DMS53 treated with DMSO at 0.1 percent for 48 hours (cell line): ENCODE measurements around the gene ZDHHC14.
"Not testable (repeated sequence)": the region's sequence is repeated elsewhere in the genome, so short reads cannot be mapped to it uniquely, and the experiment has no call there.

Experiments
- DNase-seq: peaks from one replicate; lab custom pipeline; 2025; ENCODE audit not compliant: unreplicated experiment; lab: John Stamatoyannopoulos, UW

Gene ZDHHC14

DNA sequence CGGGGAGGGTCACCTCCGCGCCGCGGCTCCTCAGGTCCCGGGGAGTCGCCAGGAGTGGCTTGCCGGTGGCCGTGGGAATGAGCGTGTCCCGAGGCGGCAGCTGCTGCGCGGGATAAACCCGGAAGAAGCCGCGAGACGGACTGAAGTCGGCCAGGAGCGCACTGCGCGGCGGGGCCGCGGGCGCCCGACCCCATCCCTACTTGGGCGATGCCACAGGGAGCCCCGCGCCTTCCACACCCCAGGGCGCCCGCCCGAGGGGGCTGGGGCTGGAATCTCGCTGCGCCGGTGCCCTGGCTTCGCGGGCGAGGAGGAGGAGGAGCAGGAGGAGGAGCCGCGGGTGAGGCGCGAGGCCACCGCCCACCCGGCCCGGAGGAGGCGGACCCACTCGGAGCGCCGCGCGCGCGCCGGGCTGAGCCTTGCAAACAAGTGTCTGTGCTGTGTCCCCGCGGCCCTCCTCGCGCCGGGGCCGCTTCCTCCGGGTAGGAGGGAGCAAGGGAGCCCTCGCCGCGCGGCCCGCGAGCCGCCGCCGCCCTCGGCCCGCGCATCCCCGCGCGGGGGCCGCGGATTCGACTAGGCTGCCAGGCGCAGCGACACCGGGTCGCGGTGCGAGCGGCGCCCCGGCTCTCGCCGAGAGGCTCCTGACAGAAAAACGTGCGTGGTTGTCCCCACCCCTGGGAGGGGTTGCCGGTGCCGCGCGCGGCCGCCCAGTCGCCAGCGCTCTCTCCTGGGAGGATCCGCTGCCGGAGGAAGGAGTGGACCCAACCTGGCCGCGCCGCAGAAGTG lies at the start of gene ZDHHC14:
Gene ZDHHC14, plus strand, starts transcription at position 412 of the 783 bp plus-strand sequence.
- peak; percentile 68 for DNase-seq

DNA sequence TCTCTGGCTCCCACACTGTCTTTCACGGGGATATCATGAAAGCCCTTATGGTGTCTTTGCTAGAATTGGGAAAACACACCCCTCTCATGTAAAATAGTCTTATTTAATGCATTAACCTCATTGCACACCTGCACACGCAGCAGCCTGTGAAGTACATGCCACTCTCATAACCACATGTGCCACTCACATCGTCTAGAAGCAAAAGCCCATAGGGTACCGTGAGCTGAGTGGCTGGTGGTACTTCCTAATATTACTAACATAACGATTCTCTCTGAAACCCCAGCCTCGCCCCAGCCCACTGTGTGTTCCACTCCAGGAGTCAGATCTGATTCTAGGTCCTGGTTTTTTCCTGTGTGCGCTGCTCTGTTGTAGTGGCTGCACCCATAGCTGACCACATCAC lies 48.2 kb upstream of the ZDHHC14 start:
- DNase-seq = no peak

DNA sequence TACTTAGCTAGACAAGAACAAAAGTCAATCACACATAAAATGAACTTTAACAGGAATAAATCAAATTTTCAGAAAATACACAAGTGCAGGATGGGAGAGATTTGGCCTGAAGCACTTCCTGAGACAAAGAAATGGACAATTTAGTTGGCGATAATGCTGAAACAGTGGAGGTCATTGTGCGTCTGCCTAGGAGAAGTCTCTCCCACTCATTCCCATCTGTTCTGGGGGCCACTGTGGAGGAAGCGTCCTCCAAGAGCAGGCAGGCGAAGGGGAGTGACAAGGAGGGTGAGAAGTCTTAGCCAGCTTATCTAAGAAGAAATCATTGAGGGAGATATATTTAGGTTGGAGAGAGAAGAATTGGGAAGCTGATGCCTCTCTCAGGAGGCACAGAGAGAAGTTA lies 47.5 kb upstream of the ZDHHC14 start:
- no peak for DNase-seq

DNA sequence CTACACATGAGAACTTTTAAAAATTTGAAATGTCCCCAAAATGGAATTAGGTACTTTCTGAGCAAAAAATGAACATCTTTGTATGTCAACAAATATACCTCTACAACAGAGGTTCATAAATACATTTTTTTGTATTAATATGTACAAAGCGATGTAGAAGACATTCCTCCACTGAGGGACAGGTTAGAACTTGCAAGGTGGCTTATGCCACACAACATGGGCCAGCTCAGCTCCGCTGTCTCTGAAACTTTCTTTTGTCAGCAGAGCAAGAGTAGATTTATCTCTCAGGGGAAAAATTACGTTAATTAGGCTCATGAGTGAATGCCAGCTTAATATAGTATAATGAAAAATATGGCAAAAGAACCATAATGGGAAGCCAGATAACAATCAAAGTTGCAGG lies 47.0 kb upstream of the ZDHHC14 start:
- no peak for DNase-seq

DNA sequence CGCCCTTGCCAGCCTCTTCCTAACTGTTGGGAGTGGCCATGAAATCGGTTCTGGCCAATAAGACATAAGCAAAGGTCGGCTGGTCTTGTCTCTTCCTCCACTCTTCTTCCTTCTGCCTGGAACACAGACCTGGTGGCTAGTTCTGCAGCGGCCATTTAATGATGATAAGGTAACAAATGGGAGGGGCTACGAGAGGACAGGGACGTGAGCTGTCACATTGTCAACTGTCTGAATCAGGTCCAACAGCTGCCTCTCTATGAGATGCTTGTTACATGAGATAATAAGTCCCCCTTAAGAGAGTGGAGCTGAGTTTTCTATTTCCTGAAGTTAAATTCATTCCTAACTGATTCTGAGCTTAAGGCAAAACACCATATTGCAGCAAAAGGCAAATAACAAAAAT lies 45.2 kb upstream of the ZDHHC14 start:
- no peak for DNase-seq

DNA sequence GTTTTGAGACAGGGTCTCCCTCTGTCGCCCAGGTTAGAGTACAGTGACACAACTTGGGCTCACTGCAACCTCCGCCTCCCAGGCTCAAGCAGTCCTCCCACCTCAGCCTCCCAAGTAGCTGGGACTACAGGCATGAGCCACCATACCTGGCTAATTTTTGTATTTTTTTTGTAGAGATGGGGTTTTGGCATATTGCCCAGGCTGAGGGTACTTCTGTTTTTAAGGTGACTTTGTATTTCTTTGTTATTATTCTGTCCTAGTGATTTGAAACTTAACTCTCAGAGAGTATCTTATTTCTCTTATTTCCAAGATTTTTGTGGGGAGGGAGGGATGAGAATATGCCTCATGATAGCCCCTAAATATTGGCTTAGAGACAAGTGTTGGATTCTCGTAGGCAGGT lies 43.7 kb upstream of the ZDHHC14 start:
- DNase-seq = not testable (repeated sequence)

DNA sequence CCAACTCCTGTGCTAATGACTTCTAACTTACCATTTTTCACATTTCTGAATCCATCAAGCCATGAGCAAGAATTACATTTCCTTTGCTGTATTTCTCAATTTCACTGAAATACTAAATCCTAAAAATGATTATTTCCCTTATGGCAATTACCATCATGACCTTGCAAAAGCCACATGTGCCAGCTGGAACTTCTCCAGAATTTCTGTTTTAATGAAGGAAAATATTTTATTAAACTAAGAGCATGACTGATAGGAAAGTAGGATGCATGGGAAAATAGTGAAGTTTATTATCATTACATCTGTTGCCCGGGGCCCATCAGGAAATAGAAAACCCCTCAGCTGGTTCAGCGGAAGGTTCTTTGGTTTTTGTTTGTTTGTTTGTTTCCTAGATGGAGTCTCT lies 43.2 kb upstream of the ZDHHC14 start:
- no peak for DNase-seq

DNA sequence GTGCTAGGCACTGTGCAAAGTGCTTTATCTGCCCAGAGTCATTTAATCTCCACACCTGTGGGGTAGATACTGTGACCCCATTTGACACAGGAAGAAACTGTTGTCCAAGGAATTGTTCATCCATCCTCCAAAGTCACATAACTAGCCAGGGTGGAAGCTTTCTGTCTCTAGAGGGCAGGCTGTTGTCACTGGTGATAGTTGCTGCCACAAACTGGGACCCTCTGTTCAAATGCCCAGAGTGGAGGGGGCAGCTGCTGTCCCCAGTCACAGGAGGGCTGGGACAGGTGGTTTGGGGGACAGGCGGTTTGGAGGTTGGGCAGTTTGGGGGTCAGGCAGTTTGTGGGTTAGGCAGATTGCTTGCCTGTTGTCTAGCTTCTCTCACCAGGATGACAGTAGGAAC lies 41.6 kb upstream of the ZDHHC14 start:
- DNase-seq = no peak

DNA sequence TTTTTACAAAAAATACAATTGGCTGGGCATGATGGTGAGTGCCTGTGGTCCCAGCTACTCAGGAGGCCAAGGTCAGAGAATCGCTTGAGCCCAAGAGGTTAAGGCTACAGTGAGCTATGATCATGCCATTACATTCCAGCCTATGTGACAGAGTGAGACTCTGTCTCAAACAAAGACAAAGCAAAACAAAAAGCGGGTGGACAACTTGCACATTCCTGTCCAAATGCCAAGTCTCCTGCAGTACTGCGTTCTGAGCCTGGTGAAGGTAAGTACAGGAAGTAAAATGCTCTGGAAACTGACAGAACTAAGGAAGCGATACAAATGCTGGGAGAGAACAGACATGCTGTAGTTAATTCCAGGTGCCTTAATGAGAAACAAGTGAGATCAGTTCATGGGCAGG lies 37.3 kb upstream of the ZDHHC14 start:
- no peak for DNase-seq

DNA sequence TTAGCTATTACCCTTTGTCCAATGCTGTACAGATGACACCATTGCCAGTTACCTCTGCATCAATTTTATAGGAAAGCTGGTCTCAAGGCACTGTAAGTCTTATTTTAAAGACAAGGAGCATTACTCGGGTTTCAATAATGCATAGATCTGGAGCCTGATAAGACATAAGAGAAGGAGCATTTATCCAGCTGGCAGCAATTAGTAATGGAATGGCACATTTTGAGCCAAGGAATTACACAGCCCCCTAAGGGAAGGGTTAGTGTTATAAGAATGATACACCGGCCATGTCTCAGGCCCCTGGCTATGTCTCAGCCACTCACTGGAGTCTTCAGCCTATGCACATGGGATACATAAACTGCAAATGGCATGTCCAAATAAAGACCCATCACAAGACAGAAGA lies 34.6 kb upstream of the ZDHHC14 start:
- DNase-seq = no peak

DNA sequence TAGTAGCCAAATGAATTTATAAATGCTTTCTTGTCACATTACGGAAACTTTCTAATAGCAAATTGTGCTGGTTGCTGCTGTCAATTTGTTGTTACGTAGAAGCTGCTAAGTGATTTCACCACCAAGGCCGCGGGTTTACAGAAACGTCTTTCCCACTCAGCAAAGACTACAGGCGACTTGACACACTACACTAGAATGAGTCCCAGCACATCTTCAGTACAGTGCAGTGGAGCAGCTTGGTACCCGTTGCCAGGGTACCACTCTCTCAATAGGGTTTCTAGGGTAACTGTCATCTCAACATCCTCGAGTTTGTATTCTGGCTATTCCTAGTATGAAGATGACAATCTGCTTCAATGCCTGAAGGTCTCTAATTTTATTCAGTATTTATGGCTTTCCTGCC lies 22.7 kb upstream of the ZDHHC14 start:
- no peak for DNase-seq

DNA sequence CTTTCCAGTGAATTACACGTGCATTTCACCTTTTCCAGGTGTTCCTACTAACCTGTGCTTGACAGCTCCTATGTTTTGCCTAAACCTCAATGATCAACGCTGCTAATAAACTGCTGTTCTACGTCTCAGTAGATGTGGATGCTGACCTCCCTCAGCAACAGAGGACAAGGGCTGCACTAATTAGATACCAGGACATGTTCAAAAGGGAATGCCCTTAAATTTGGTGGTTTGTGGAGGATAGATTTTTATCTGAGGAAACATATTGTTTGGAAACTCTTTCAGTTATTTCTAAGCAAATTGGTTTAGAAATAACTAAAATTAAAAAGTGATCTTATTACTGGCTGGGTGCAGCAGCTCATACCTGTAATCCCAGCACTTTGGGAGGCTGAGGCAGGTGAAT lies 19.1 kb upstream of the ZDHHC14 start:
- no peak for DNase-seq

DNA sequence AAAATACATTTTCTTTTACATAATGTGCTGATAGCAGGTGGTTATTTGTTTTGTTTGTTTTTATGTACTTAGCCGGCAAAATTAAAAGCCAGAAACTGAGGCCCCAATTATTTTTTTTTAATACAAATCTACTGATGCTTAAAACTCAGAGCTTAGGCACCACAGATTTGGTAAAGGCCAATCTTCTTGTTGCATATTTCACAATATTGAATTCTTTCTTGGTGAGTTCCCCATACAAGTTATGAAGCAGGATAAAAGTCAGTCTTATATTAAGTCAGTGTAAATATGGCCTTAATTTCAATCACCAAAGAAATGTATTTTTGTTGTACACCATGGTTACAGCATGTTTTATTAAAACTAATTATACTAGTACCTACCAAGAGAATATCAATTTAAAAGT lies 16.3 kb upstream of the ZDHHC14 start:
- no peak for DNase-seq

DNA sequence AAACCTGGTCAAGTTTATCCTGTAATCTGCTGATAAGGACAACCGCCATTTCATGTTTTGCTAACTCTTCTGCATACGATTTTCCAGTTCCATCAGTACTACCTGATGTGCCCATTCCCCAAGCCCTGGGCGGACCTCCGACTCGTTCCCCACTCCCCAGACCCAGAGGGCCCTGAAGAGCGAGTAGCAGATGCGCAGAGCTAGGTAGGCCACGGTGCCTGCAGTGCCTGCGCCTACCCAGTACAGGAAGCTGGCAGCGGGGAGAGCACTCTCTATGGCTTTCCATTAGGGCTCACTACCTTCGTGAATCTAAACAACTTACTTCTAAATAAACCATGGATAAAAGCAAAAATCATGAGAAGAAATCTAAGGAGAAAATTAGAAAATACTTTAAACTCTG lies 14.3 kb upstream of the ZDHHC14 start:
- DNase-seq = no peak

DNA sequence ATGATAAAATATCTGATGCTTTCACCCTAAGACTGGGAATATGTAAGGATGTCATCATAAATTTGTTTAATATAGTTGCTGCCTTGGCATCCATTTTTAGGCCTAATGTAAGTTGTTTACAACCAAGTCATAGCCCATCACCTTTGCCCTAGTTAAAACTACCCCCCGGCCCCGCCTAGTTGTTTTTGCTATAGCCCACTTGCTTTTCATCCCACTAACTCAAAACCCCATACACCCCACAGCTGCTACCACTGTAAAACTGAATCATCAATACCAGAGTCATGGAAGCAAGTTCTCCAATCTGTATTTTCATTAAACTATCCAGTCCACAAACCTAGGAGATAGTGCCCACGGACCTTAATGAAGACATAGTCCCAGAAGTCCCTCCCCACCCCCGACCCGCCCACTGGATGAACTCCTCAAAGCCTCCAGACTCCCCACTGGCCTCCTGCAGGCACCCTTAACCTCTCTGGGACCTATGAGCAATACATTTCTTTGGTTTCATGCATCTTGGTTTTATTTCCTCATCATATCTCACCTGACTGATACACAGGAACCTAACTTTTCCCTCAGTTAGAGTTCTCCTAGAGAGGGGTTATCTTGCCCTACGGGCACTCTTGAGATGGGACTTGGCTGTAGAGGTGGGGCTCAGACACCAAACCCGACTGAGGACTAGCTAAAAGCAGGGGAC lies 12.5 kb upstream of the ZDHHC14 start:
- DNase-seq = no peak

DNA sequence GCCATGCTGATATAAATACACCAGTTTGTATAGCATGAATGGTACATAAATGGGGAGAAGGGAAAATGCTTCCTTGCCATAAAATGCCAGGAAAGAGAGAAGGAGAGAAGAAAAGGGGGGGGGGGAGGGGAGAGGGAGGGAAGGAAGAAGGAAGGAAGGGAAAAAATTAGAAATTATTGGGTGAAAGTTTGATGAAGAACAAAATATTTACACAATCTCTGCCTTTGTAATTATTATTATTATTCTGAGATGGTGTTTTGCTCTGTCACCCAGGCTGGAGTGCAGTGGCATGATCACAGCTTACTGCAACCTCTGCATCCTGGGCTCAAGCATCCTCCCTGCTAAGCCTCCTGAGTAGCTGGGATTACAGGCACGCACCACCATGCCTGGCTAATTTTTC lies 10.2 kb upstream of the ZDHHC14 start:
- no peak for DNase-seq

DNA sequence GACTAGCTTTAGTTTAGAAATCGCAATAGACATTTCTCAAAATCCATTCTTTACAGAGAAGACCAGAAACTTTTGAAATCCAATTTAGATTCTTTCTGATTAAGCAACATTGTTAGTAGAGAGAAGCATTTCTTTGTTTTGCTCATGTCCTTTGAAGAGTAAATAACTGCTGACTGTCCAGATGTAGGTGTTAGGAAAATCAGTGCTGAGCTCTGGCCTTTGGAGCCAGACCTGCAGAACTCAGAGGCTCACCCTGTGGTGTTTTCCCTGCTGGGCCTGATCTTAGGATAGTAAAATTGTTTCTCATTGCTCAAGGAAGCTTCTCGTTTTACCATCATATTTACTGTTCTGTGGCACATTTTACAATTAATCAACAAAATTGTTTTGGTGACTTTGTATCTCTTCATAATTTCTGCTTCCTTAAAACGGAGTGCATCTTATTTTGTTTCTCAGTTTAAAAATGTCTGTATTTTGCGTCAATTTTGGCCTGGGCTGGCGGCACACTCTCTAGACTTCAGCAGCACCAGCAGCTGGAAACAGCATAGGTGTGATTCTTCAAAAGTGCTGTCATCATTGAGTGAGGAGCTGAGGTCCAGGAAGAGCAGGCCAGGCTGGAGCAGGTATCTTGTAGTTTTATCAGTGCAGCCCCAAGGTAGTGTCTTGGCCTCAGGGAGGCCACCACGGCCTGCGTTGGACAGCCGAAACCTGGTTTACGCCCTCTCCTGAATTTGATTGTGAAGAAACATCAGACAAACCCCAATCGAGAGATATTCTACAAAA lies 8.3 kb upstream of the ZDHHC14 start:
- no peak for DNase-seq

DNA sequence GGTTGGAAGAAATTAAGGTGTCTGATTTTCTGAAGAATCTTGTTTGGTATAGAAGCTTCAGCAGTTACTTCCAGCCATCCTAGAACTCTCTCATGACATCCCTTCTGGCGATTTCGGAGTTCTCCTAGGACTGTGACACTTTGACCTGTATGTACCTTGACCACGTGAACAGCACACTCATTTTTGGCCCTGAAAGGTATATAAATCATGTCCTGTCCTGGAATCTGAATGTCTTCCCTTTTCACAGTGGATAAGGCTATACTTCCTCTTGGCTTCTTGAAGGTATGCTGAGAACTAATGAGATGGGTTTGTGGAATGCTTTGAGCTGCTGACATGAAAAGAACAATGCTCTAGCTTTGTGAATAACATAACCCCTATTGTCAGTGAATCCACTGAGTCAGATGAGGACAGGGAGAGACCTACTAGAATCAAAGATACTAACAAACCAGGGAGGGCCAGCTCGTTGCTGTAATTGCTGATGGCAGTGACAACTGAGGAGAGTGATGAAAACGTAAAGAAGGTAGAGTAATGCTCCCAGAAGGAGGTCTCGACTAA lies 6.0 kb upstream of the ZDHHC14 start:
- DNase-seq = no peak

DNA sequence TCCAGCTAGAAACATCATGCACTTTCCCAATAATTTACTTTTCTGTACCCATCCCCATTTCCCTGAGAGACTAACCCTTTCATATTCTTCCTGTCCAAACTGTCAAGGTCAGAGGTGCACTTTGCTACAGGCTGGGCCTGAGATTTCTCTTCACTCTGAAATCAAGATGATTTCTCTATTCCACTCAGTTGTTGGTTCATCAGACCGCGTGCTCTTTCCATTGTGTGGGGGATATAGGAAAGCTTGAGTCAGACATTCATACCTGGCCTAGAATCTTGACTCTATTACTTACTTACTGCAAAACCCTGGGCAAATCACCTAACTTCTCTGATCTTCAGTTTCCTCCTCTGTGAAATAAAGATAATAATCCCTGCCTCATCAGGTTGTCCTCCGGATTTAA lies 4.7 kb upstream of the ZDHHC14 start:
- no peak for DNase-seq

DNA sequence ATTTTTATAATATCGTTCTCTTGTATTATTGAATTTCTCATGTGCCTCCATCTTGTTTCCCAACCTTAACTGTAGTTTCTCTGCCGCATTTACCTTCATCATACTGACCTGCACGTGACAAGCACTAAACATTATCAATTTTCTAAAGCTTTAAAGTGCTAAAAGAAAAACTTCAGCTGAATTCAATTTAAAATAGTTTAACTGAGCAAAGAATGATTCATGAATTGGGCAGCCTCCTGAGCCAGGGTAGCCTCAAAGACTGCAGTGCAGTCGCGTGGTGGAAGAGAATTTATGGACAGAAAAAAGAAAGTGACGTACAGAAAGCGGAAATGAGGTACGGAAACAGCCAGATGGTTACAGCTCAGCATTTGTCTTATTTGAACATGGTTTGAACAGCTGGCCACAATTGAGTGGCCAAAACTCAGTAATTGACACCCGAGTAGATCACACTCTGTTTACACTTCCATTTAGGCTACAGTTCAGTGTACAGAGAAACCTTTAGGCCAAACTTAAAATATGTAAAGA lies 4.2 kb upstream of the ZDHHC14 start:
- DNase-seq = peak; percentile 78

DNA sequence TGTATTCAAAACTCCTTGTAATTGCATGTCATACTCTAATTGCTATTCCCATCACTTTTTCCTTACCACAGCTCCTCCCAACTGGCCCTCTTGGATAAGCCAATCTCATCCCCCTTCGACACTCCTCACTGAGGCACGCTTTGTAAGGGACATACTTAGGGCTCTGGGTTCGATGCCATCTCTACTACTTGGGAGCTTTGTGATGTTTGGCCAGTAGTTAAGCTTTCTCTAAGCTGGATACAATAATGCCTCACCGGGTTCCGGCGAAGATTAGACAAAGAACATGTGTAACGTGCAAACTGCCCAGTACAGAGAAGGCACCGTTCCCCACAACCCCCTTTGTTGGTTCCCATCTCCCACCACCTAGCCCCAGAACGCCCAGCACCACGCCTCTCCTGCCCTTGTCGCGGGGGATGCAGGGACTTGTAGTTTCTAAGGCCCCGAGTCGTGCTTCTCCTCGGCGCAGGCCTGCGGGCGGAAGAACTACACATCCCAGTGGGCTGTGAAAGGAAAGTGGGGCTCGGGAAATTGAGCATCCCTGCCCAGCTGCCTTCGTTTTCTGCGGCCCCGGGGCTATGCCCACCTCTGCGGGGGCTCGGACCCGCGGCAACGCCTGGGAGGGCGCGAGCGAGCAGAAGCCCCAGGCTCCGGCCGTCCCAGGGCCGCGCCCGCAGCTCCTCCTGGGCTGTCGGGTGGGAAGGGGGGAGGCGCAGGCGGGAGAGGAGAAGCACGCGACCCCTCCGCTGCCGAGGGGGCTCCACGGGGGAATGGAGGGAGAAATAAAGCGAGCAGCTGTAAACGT lies 1.1 kb upstream of the ZDHHC14 start:
- DNase-seq = peak; percentile 73
